Measurements from ENCODE around the gene ATG12.

Gene ATG12

GRCh38 chr5:115798252-115798651 is 43.1 kb downstream of the ATG12 start:
- TF ChIP-seq EZH2phosphoT487 (IDR thresholded peaks at IDR 0.05; ENCODE audit: low read depth) = no peak
- TF ChIP-seq CTCF (IDR thresholded peaks at IDR 0.05; ENCODE audit: low read depth, low read length) = no peak
- no peak overlapping the region for H2AFZ ChIP-seq (ENCODE audit: low read depth, low read length)
- H3K79me2 ChIP-seq (ENCODE audit: low read length) = no peaks in the 10 kb centered on the region
- no peaks in the 10 kb centered on the region for H3K36me3 ChIP-seq (replicated peaks; ENCODE audit: low read depth, low read length)
- H3K9ac ChIP-seq (ENCODE audit: low read length) = no peak overlapping the region
- no peak overlapping the region for H3K4me2 ChIP-seq (ENCODE audit: low read length)
- H3K4me3 ChIP-seq (ENCODE audit: low read length) = no peak overlapping the region
- H3K4me1 ChIP-seq (ENCODE audit: low read length) = no peaks in the 10 kb centered on the region
- H4K20me1 ChIP-seq (ENCODE audit: insufficient read depth, low read length) = no peaks in the 10 kb centered on the region
- no peak overlapping the region for H3K27ac ChIP-seq (ENCODE audit: low read length)
- no peaks in the 10 kb centered on the region for H3K9me3 ChIP-seq (ENCODE audit: insufficient read depth, low read length)
- no peaks in the 10 kb centered on the region for H3K27me3 ChIP-seq (ENCODE audit: low read depth, low read length)

- peaks cover 7% of the 10 kb centered on the region; the same call in 1 of the 2 replicates for H3K27me3 ChIP-seq (ENCODE audit: low read depth, low read length)
- no peak overlapping the region for H3K4me3 ChIP-seq (ENCODE audit: low read length)
- no peak for TF ChIP-seq CTCF (IDR thresholded peaks at IDR 0.05; ENCODE audit: low read depth, low read length)
- no peak for TF ChIP-seq EZH2phosphoT487 (IDR thresholded peaks at IDR 0.05; ENCODE audit: low read depth)
- H3K9me3 ChIP-seq (ENCODE audit: insufficient read depth, low read length) = no peaks in the 10 kb centered on the region
- no peaks in the 10 kb centered on the region for H3K4me1 ChIP-seq (ENCODE audit: low read length)
- no peak overlapping the region for H3K27ac ChIP-seq (ENCODE audit: low read length)
- no peak overlapping the region for H3K9ac ChIP-seq (ENCODE audit: low read length)
- H3K36me3 ChIP-seq (replicated peaks; ENCODE audit: low read depth, low read length) = no peaks in the 10 kb centered on the region
- H3K79me2 ChIP-seq (ENCODE audit: low read length) = no peaks in the 10 kb centered on the region
- H3K4me2 ChIP-seq (ENCODE audit: low read length) = no peak overlapping the region
- H4K20me1 ChIP-seq (ENCODE audit: insufficient read depth, low read length) = no peaks in the 10 kb centered on the region
- H2AFZ ChIP-seq (ENCODE audit: low read depth, low read length) = no peak overlapping the region
These were observed 44.7 kb downstream of the ATG12 start for GRCh38 chr5:115796656-115797055.

- no peaks in the 10 kb centered on the region for H3K4me1 ChIP-seq (ENCODE audit: low read length)
- TF ChIP-seq EZH2phosphoT487 (IDR thresholded peaks at IDR 0.05; ENCODE audit: low read depth) (no peak), CTCF (IDR thresholded peaks at IDR 0.05; ENCODE audit: low read depth, low read length) (no peak)
- H3K79me2 ChIP-seq (ENCODE audit: low read length) = no peaks in the 10 kb centered on the region
- no peak overlapping the region for H3K4me3 ChIP-seq (ENCODE audit: low read length)
- no peaks in the 10 kb centered on the region for H3K9me3 ChIP-seq (ENCODE audit: insufficient read depth, low read length)
- H3K27me3 ChIP-seq (ENCODE audit: low read depth, low read length) = peaks cover 7% of the 10 kb centered on the region; the same call in 1 of the 2 replicates
- no peak overlapping the region for H3K9ac ChIP-seq (ENCODE audit: low read length)
- no peaks in the 10 kb centered on the region for H3K36me3 ChIP-seq (replicated peaks; ENCODE audit: low read depth, low read length)
- no peak overlapping the region for H2AFZ ChIP-seq (ENCODE audit: low read depth, low read length)
- H4K20me1 ChIP-seq (ENCODE audit: insufficient read depth, low read length) = no peaks in the 10 kb centered on the region
- H3K4me2 ChIP-seq (ENCODE audit: low read length) = no peak overlapping the region
- no peak overlapping the region for H3K27ac ChIP-seq (ENCODE audit: low read length)
These were observed 45.7 kb downstream of the ATG12 start for GRCh38 chr5:115795700-115796099.

GRCh38 chr5:115788440-115788839 is 52.9 kb downstream of the ATG12 start:
- no peak overlapping the region for H2AFZ ChIP-seq (ENCODE audit: low read depth, low read length)
- no peaks in the 10 kb centered on the region for H4K20me1 ChIP-seq (ENCODE audit: insufficient read depth, low read length)
- H3K27ac ChIP-seq (ENCODE audit: low read length) = no peak overlapping the region
- H3K36me3 ChIP-seq (replicated peaks; ENCODE audit: low read depth, low read length) = no peaks in the 10 kb centered on the region
- H3K9me3 ChIP-seq (ENCODE audit: insufficient read depth, low read length) = no peaks in the 10 kb centered on the region
- H3K27me3 ChIP-seq (ENCODE audit: low read depth, low read length) = peaks cover 14% of the 10 kb centered on the region
- no peak overlapping the region for H3K4me3 ChIP-seq (ENCODE audit: low read length)
- no peaks in the 10 kb centered on the region for H3K79me2 ChIP-seq (ENCODE audit: low read length)
- no peaks in the 10 kb centered on the region for H3K4me1 ChIP-seq (ENCODE audit: low read length)
- H3K9ac ChIP-seq (ENCODE audit: low read length) = no peak overlapping the region
- TF ChIP-seq EZH2phosphoT487 (IDR thresholded peaks at IDR 0.05; ENCODE audit: low read depth) = no peak
- TF ChIP-seq CTCF (IDR thresholded peaks at IDR 0.05; ENCODE audit: low read depth, low read length) = no peak
- no peak overlapping the region for H3K4me2 ChIP-seq (ENCODE audit: low read length)

All from OCI-LY3 (cell line).